ENCODE results near the gene PNMA8A. TPM values are rescaled to one million over a fixed set of nuclear protein-coding genes. Genes with fewer than 3 reads are reported as not detected.
"Not testable (repeated sequence)": the region's sequence is repeated elsewhere in the genome, so short reads cannot be mapped to it uniquely, and the experiment has no call there.

PNMA8A gene
- total RNA-seq, 1 donor from 2014 or later: 10.4 TPM

GRCh38 chr19:46466536-46467196 lies 4.7 kb downstream of the PNMA8A start:
- peak; percentile 57 for DNase-seq (ENCODE audit: low spot score)

GRCh38 chr19:46463516-46463915 lies 7.8 kb downstream of the PNMA8A start:
- DNase-seq (ENCODE audit: low spot score): no peak

GRCh38 chr19:46461537-46461936 lies 9.8 kb downstream of the PNMA8A start:
- no peak for DNase-seq (ENCODE audit: low spot score)

- DNase-seq (ENCODE audit: low spot score): no peak
Observed at GRCh38 chr19:46460981-46461380, 10.4 kb downstream of the PNMA8A start.

- no peak for DNase-seq (ENCODE audit: low spot score)
Observed at GRCh38 chr19:46460055-46460454, 11.3 kb downstream of the PNMA8A start.

GRCh38 chr19:46456930-46457329 lies 14.4 kb downstream of the PNMA8A start:
- DNase-seq (ENCODE audit: low spot score): no peak

- DNase-seq (ENCODE audit: low spot score): no peak
Observed at GRCh38 chr19:46454244-46454643, 17.1 kb downstream of the PNMA8A start.

GRCh38 chr19:46453661-46454060 lies 17.7 kb downstream of the PNMA8A start:
- peak; percentile 46 for DNase-seq (ENCODE audit: low spot score)

GRCh38 chr19:46452186-46452585 lies 19.2 kb downstream of the PNMA8A start:
- DNase-seq (ENCODE audit: low spot score): no peak

- DNase-seq (ENCODE audit: low spot score): no peak
Observed at GRCh38 chr19:46451352-46451751, 20.0 kb downstream of the PNMA8A start.

GRCh38 chr19:46450737-46451136 lies 20.6 kb downstream of the PNMA8A start:
- DNase-seq (ENCODE audit: low spot score): no peak

- no peak for DNase-seq (ENCODE audit: low spot score)
Observed at GRCh38 chr19:46449228-46449627, 22.1 kb downstream of the PNMA8A start.

- DNase-seq (ENCODE audit: low spot score): no peak
Observed at GRCh38 chr19:46448601-46449000, 22.8 kb downstream of the PNMA8A start.

- no peak for DNase-seq (ENCODE audit: low spot score)
Observed at GRCh38 chr19:46447824-46448223, 23.5 kb downstream of the PNMA8A start.

- DNase-seq (ENCODE audit: low spot score): no peak
Observed at GRCh38 chr19:46447006-46447405, 24.4 kb downstream of the PNMA8A start.

GRCh38 chr19:46446021-46446420 lies 25.3 kb downstream of the PNMA8A start:
- no peak for DNase-seq (ENCODE audit: low spot score)

- DNase-seq (ENCODE audit: low spot score): peak; percentile 84
Observed at GRCh38 chr19:46442808-46443450, 28.4 kb downstream of the PNMA8A start.

- DNase-seq (ENCODE audit: low spot score): peak; percentile 85
Observed at GRCh38 chr19:46441866-46442265, 29.5 kb downstream of the PNMA8A start.

- DNase-seq (ENCODE audit: low spot score): not testable (repeated sequence)
Observed at GRCh38 chr19:46435689-46436088, 35.7 kb downstream of the PNMA8A start.

GRCh38 chr19:46435009-46435408 lies 36.4 kb downstream of the PNMA8A start:
- peak; percentile 39 for DNase-seq (ENCODE audit: low spot score)

- not testable (repeated sequence) for DNase-seq (ENCODE audit: low spot score)
Observed at GRCh38 chr19:46433470-46433869, 37.9 kb downstream of the PNMA8A start.

- DNase-seq (ENCODE audit: low spot score): no peak
Observed at GRCh38 chr19:46431824-46432223, 39.5 kb downstream of the PNMA8A start.

GRCh38 chr19:46429999-46430398 lies 41.4 kb downstream of the PNMA8A start:
- no peak for DNase-seq (ENCODE audit: low spot score)
